Kidney epithelial cell (primary cell): Measurements from ENCODE around the gene NAA40. TPM values are rescaled to one million over a fixed set of nuclear protein-coding genes. Genes with fewer than 3 reads are reported as not detected.

Experiments
- DNase-seq: peaks from one replicate; pipeline ENCODE4 v3.0.0-alpha.2; 2010; ENCODE audit warnings: low read depth
- H3K27me3 ChIP-seq: 2 replicates; pipeline ENCODE4 v1.6.0; 2011; ENCODE audit warnings: low read length; ENCODE audit not compliant: control insufficient read depth, insufficient read depth
- H3K36me3 ChIP-seq: 2 replicates; pipeline ENCODE4 v1.5.1; 2011; ENCODE audit warnings: low read length; ENCODE audit not compliant: control insufficient read depth, insufficient read depth
- H3K4me3 ChIP-seq: 2 replicates; pipeline ENCODE4 v1.5.1; 2011; ENCODE audit warnings: low read depth, mild to moderate bottlenecking, control low read depth, low read length
- total RNA-seq: library from RNA; depleted of rRNA; stranded (reverse); fragments of >200 nt; gene quantifications from 2 replicates; pipeline ENCODE4 v1.2.3, GENCODE V29; 2015
- TF ChIP-seq, protein P1 (sequence below): IDR thresholded peaks from 2 replicates; pipeline ENCODE4 v1.5.1; 2011; ENCODE audit warnings: mild to moderate bottlenecking, moderate library complexity, low read length, control low read depth, inconsistent platforms; ENCODE audit not compliant: insufficient read depth, poor library complexity, severe bottlenecking

NAA40 gene
- total RNA-seq, 1 donor from 2014 or later = 15.6 TPM

DNA sequence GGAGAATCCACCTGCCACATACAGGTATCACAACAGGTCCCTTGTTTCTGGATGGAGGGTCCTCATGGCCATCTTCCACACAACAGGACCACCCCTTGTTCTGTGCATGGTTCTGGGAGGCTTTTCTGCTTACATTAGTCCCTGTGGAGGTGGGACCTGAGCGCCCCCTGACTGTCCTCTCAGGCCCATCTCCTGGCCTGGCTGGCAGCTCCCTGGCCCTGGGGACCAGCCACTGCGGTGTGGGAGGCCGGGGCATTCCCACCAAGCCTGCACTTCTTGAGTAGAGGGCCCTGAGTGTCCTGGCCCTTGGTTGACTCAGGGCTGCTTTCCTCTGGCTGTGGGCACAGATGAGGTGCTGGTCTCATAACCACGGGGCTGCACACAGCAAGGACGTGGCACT lies 40.6 kb downstream of the NAA40 start:
- Histone ChIP-seq H3K27me3 (no peaks in the 10 kb centered on the region), H3K36me3 (no peaks in the 10 kb centered on the region), H3K4me3 (no peak overlapping the region)
- no peak for DNase-seq
- TF ChIP-seq, protein P1, sequence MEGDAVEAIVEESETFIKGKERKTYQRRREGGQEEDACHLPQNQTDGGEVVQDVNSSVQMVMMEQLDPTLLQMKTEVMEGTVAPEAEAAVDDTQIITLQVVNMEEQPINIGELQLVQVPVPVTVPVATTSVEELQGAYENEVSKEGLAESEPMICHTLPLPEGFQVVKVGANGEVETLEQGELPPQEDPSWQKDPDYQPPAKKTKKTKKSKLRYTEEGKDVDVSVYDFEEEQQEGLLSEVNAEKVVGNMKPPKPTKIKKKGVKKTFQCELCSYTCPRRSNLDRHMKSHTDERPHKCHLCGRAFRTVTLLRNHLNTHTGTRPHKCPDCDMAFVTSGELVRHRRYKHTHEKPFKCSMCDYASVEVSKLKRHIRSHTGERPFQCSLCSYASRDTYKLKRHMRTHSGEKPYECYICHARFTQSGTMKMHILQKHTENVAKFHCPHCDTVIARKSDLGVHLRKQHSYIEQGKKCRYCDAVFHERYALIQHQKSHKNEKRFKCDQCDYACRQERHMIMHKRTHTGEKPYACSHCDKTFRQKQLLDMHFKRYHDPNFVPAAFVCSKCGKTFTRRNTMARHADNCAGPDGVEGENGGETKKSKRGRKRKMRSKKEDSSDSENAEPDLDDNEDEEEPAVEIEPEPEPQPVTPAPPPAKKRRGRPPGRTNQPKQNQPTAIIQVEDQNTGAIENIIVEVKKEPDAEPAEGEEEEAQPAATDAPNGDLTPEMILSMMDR = no peak

DNA sequence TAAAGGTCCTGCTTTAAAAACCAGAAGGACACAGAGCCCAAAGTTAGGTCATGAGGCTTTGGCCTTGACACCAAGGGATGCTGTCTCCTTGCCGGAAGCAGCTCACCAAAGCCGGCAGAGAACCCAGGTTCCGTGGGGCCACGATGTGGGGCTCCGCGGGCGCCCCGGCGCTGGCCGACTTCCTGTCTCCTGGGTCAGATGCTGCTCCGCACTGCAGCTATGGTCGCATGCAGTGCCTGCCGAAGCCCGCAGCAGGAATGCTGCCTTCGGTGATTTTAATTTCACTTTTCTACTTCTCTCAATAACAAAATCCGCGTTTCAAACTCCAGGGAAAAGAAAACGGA lies 47.0 kb downstream of the NAA40 start:
- peaks cover 6% of the 10 kb centered on the region for H3K36me3 ChIP-seq
- H3K4me3 ChIP-seq = peak overlapping the region; percentile 87
- H3K27me3 ChIP-seq = no peaks in the 10 kb centered on the region
- no peak for DNase-seq
- TF ChIP-seq, protein P1 = no peak

DNA sequence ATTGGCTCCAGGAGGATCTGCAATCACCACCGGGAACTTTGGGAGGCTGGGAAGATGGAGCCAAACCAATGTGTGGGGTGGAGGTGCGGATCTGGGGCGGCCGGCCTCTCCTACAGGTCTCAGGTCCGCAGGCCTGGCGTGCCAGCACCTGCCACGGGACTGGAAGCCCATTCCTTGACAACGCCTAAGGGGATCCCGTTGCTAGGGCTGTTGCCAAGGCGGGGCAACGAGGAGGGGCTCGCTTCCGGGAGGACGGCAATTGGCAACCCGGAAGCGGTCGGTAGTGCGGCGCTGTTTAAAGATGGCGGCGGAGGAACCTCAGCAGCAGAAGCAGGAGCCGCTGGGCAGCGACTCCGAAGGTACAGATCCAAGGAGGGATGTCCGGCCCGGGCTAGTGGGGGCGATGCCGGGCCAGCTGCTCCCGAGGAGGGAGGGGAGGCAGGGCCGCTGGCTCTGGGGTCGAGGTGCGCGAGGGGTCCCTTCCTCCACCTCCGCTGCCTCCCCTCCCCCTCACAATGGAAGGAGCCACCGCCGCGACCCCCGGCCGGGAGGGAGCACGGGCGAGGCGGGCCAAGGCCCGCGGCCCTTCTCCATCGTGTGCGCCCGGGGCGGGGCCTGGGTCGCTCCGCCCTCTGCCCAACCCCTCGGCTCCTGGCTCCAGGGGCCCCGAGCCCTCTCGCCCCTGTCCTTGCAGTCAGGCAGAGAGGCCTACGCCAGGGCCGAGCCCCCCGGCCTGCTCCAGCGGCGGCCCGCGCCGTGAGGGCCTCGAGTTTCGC lies 47.5 kb downstream of the NAA40 start, which contains the start of gene OTUB1:
Gene OTUB1, plus strand, starts transcription at position 283 of the 776 bp plus-strand sequence. Its CDS starts 19 bp downstream, at position 302.
- DNase-seq = peak; percentile 71
- Histone ChIP-seq H3K36me3 (peaks cover 6% of the 10 kb centered on the region), H3K4me3 (peak within 1 kb of the TSS; percentile 87), H3K27me3 (no peaks in the 10 kb centered on the region)
- TF ChIP-seq, protein P1 = no peak

DNA sequence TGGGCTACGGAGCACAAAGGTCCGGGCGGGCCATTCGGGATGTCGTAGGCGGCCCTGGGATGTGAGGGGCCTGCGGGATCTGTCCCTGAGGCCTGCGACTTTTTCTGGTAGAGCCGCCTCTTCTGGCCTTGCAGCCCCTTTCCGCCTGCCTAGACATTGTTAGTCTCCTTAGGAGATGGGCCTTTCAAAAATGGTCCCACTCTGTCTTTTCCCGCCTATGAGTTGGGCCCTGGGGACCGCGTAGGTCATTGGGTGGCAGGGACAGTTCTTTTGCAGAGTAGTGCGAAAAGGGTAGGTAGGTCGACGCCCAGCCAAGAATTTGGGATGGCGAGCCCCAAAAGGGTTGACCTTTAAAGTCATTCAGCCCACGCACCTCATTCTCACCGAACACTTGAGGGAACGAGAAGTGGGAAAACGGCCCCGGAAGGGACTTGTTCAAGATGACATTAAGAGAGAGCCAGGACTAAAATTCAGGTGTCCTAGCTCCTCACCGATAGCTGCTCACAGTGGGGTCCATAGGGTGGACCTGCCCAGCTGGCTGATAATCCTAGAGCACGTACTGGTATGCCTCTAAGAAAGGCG lies 48.2 kb downstream of the NAA40 start:
- TF ChIP-seq, protein P1 = no peak
- Histone ChIP-seq H3K27me3 (no peaks in the 10 kb centered on the region), H3K4me3 (peak overlapping the region; percentile 87), H3K36me3 (peaks cover 6% of the 10 kb centered on the region)
- no peak for DNase-seq

DNA sequence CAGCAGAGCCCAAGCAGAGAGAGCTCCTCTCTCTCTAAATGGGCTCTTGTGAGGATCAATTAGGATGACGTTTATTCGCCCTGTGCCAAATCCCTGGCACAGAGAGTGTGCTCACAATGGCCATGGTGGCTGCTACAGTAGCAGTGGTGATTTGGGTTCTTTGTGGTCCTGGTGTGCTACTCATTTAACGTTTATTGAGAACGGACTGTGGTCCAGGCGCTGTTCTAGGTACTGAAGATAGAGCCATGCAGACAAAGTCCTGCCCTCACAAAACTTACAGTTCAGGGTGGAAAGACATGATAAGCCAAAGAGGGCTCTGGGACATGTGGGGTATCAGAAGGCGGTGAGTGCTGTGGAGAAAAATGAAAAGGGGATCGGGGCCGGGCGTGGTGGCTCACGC lies 52.8 kb downstream of the NAA40 start:
- no peak for DNase-seq
- H3K4me3 ChIP-seq = no peak overlapping the region
- H3K36me3 ChIP-seq = peaks cover 7% of the 10 kb centered on the region

More for the DNA sequence above, 52.8 kb downstream of the NAA40 start:
- TF ChIP-seq, protein P1 = no peak
- no peaks in the 10 kb centered on the region for H3K27me3 ChIP-seq
